ES-I3 (cell line): ENCODE data around the gene JOSD2.
"Not testable (repeated sequence)": the region's sequence is repeated elsewhere in the genome, so short reads cannot be mapped to it uniquely, and the experiment has no call there.

ENCODE experiments used
- H3K36me3 ChIP-seq: 2 replicates; pipeline ENCODE4 v1.6.1; 2013; ENCODE audit warnings: mild to moderate bottlenecking, low read length, control low read depth, moderate library complexity; ENCODE audit not compliant: insufficient read depth
- H3K4me1 ChIP-seq: 2 replicates; pipeline ENCODE4 v1.6.1; 2013; ENCODE audit warnings: mild to moderate bottlenecking, control low read depth, low read length; ENCODE audit not compliant: insufficient read depth
- H3K9ac ChIP-seq: 2 replicates; pipeline ENCODE4 v1.6.1; 2013; ENCODE audit warnings: low read depth, mild to moderate bottlenecking, low read length, moderate library complexity
- H3K9me3 ChIP-seq: 2 replicates; pipeline ENCODE4 v1.6.1; 2013; ENCODE audit warnings: mild to moderate bottlenecking, low read length, moderate library complexity; ENCODE audit not compliant: control insufficient read depth, insufficient read depth

JOSD2 gene

GRCh38 chr19:50475101-50475568, 35.9 kb downstream of the JOSD2 start:
- H3K36me3 ChIP-seq = peaks cover 4% of the 10 kb centered on the region
- H3K9me3 ChIP-seq = no peaks in the 10 kb centered on the region
- H3K9ac ChIP-seq = no peak overlapping the region
- H3K4me1 ChIP-seq = no peaks in the 10 kb centered on the region

DNA sequence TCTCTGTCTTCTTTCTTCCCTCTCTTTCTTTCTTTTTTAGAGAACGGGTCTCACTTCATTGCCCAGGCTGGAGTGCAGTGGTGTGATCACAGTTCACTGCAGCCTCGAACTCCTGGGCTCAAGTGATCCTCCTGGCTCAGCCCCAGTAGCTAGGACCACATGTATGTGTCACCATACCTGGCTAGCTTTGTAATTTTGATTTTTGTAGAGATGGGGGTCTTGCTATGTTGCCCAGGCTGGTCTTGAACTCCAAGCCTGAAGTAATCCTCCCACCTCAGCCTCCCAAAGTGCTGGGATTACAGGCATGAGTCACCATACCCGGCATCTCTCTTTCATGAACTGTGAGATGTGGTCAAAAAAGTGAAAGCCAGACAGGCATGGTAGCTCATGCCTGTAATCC, 37.7 kb downstream of the JOSD2 start:
- H3K4me1 ChIP-seq, H3K9me3 ChIP-seq, H3K36me3 ChIP-seq, H3K9ac ChIP-seq: not testable (repeated sequence)

GRCh38 chr19:50468818-50469217, 42.2 kb downstream of the JOSD2 start:
- Histone ChIP-seq H3K36me3 (no peaks in the 10 kb centered on the region), H3K9ac (no peak overlapping the region), H3K4me1 (peaks cover 11% of the 10 kb centered on the region; the same call in 1 of the 2 replicates), H3K9me3 (no peaks in the 10 kb centered on the region)

GRCh38 chr19:50467566-50467965, 43.4 kb downstream of the JOSD2 start:
- Histone ChIP-seq H3K4me1 (peaks cover 11% of the 10 kb centered on the region; the same call in 1 of the 2 replicates), H3K9me3 (no peaks in the 10 kb centered on the region), H3K36me3 (no peaks in the 10 kb centered on the region), H3K9ac (no peak overlapping the region)

DNA sequence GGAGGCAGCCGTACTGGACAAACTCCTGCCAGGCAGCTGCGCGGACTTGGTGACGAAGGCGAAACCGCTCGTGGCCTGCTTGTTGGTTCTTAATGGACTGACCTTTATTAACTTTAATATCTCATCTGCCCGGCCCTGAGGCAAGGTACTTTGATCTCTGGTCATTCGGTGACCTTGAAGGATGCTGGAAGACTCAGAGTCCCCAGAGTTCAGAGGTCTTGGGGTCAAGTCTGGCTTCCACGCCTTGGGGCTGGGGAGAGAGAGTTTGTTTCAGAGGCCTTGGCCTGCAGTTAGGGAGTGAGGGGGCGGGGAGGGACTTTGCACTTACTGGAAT, 44.3 kb downstream of the JOSD2 start:
- Histone ChIP-seq H3K9ac (no peak overlapping the region; the same call in 1 of the 2 replicates), H3K9me3 (no peaks in the 10 kb centered on the region), H3K4me1 (peaks cover 11% of the 10 kb centered on the region; the same call in 1 of the 2 replicates), H3K36me3 (no peaks in the 10 kb centered on the region)

DNA sequence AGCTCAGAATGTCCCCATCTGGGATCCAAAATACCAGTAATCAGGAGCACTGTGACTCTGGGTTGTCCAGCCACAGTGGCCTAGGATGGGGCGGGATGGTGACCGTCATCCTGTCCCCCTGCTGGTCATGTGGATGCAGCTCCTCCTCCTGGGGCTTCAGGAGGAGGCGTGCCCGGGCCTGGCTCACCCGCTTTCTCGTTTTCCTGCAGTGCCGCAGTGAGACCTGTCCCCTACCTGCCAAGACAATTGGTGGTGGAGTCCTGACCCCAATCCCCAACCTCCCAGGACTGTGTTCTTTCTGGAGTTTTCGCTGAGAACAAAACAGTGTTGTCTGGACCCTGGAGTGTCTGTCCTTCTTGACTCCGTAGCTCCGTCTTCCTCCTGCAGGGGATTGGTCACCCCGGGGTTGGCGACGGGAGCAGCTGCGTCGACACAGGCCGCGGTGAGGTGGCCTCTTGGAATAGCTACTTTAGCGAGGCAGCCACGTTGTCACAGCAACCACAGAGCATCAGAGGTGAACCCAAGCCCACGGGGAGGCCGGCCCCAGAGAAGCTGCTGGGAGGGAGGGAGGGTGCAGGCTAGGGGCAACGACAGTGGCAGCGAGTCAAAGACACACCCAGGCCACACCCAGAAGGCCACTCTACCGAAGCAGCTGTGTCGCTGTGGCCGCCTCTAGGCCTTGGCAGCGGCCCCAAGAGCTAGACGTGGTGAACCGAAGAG, 44.8 kb downstream of the JOSD2 start:
- Histone ChIP-seq H3K9ac (peak overlapping the region; percentile 3; the same call in 1 of the 2 replicates), H3K36me3 (no peaks in the 10 kb centered on the region)

DNA sequence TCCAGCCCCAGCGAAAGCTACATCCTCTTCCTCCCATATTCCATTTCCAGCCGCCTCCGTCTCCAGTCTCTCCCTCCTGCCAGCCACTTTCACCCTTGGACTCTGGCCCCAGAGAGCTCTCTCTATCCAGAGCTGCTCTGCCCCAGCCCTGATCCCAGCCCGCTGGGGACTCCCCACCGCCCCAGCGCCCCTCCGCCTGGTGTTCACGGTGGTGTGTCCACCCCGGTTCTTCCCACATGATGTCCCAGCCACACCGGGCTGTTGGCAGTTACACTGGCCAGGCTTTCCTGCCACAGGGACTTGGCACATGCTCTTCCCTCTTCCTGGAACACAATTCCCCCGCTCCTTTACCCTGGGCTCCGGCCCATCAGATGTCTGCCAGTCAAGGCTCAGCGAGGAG, 46.0 kb downstream of the JOSD2 start:
- no peaks in the 10 kb centered on the region for H3K9me3 ChIP-seq
- H3K4me1 ChIP-seq = peaks cover 11% of the 10 kb centered on the region; the same call in 1 of the 2 replicates
- H3K9ac ChIP-seq = no peak overlapping the region
- no peaks in the 10 kb centered on the region for H3K36me3 ChIP-seq

More for the DNA sequence above, 44.8 kb downstream of the JOSD2 start:
- Histone ChIP-seq H3K9me3 (no peaks in the 10 kb centered on the region), H3K4me1 (peaks cover 11% of the 10 kb centered on the region; the same call in 1 of the 2 replicates)

DNA sequence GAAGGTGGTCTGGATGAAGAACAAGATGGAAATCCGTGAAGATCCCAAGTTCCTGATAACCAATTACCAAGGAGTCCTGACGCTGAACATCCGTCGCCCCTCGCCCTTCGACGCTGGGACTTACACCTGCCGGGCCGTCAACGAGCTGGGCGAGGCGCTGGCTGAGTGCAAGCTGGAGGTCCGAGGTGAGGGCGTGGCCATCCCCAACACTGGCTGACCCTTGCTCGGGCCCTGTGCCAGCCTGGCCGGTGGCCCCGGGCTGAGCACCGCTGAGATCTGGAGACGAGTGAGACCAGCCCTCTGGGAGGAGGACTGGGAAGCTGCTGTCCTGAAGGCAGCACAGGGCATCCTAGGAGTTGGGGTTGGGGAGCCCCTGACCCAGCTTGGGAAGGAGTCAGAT, 46.6 kb downstream of the JOSD2 start:
- H3K9ac ChIP-seq = no peak overlapping the region
- no peaks in the 10 kb centered on the region for H3K36me3 ChIP-seq
- no peaks in the 10 kb centered on the region for H3K9me3 ChIP-seq
- H3K4me1 ChIP-seq = peaks cover 11% of the 10 kb centered on the region; the same call in 1 of the 2 replicates

- peaks cover 11% of the 10 kb centered on the region; the same call in 1 of the 2 replicates for H3K4me1 ChIP-seq
- H3K9me3 ChIP-seq = no peaks in the 10 kb centered on the region
- H3K9ac ChIP-seq = no peak overlapping the region
- no peaks in the 10 kb centered on the region for H3K36me3 ChIP-seq
Observed at GRCh38 chr19:50462970-50463369, 48.0 kb downstream of the JOSD2 start.

DNA sequence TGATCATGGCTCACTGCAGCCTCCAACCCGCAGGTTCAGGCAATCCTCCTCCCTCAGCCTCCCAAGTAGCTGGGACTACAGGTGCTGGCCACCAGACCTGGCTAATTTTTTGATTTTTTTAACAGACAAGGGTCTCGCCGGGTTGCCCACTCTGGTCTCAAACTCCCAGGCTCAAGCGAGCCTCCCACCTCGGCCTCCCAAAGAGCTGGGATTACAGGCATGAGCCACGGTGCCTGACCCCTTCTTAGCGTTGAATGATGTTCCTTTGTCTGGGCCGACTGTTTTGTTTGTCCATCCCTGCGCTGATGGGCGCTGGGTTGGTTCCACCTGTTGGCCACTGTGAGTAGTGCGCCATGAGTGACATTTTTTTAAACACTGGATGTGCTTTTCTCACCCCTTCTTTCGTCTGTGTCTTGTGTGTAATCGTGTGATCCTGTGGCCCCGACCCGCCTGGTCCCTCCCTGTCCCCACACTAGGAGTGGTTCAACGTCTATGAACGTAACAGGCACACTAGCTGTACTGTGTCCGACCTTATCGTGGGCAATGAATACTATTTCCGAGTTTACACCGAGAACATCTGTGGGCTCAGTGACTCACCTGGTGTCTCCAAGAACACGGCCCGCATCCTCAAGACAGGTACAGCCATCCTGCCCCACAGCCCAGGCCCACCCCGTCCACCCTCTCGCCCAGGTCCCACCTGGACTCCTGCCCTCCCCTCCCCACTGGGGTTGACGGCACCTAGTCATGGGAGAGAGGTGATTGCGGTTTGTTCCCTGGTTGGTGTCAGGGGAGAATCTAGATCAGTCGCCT, 49.7 kb downstream of the JOSD2 start:
- H3K9ac ChIP-seq = no peak overlapping the region; the same call in 1 of the 2 replicates

GRCh38 chr19:50460161-50460765, 50.7 kb downstream of the JOSD2 start:
- H3K9ac ChIP-seq = no peak overlapping the region
- H3K9me3 ChIP-seq = no peaks in the 10 kb centered on the region

More for the DNA sequence above, 49.7 kb downstream of the JOSD2 start:
- Histone ChIP-seq H3K36me3 (no peaks in the 10 kb centered on the region), H3K4me1 (peaks cover 4% of the 10 kb centered on the region; the same call in 1 of the 2 replicates), H3K9me3 (no peaks in the 10 kb centered on the region)

DNA sequence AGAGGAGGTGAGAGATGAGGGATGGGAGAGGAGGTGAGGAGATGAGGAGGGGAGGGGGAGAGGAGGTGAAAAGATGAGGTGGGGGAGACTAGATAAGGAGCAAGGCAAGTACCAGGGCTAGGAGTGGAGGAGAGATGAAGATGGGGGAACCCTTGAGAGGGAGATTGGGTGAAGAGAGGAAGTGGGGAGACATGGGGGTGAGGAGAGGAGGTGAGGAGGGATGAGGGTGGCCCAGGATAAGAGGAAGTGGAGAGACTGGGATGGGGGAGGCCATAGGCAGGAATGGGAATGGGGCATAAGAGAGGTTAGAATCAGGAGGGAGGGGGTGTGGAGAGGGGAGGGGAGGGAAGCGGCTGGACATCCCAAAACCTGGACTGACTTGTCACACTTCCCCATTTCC, 51.4 kb downstream of the JOSD2 start:
- no peaks in the 10 kb centered on the region; the same call in 1 of the 2 replicates for H3K4me1 ChIP-seq
- no peaks in the 10 kb centered on the region for H3K36me3 ChIP-seq
- H3K9me3 ChIP-seq = no peaks in the 10 kb centered on the region
- no peak overlapping the region for H3K9ac ChIP-seq

More at GRCh38 chr19:50460161-50460765, 50.7 kb downstream of the JOSD2 start:
- Histone ChIP-seq H3K36me3 (no peaks in the 10 kb centered on the region), H3K4me1 (no peaks in the 10 kb centered on the region; the same call in 1 of the 2 replicates)

DNA sequence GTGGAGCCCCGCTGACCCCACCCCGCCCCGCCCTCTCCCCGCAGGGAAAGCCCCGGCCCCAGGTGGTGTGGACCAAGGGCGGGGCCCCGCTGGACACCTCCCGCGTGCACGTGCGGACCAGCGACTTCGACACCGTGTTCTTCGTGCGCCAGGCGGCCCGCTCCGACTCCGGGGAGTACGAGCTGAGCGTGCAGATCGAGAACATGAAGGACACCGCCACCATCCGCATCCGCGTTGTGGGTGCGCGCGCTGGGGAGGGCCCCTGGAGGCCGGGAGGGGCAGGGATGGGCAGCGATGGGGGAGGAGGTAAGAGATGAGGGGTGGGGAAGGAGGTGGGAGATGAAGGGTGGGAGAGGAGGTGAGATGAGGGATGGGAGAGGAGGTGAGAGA, 51.9 kb downstream of the JOSD2 start:
- H3K9me3 ChIP-seq = no peaks in the 10 kb centered on the region
- H3K4me1 ChIP-seq = no peaks in the 10 kb centered on the region; the same call in 1 of the 2 replicates
- H3K9ac ChIP-seq = peak overlapping the region; percentile 33; the same call in 1 of the 2 replicates
- no peaks in the 10 kb centered on the region for H3K36me3 ChIP-seq

DNA sequence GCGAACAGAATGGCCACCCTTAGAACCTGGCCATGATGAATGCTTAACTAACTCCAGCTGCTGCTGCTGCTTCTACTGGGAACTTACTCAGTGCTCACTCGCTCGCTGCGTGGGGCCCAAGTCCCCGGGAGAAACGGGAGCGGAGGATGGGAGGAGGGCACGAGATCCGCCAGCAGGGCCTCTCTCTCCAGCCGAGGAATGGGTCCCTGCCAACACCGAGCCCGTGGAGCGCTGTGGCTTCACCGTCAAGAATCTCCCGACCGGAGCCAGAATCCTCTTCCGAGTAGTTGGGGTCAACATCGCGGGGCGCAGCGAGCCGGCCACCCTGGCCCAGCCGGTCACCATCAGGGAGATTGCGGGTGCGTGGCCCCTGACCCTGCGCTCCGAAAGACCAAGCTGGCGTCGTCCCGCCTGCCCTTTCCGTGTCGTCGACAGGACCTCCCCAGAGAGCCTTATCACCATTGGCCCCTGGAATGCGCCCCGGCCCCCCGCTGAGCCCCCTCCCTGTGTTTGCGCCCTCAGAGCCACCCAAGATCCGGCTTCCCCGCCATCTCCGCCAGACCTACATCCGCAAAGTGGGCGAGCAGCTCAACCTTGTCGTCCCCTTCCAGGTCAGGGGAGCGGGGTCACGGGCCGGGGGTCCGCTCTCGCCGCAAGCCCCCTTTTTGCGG, 52.5 kb downstream of the JOSD2 start:
- Histone ChIP-seq H3K36me3 (no peaks in the 10 kb centered on the region), H3K9ac (peak overlapping the region; percentile 33; the same call in 1 of the 2 replicates), H3K9me3 (no peaks in the 10 kb centered on the region), H3K4me1 (no peaks in the 10 kb centered on the region; the same call in 1 of the 2 replicates)
